GM12878 (cell line): ENCODE measurements around the gene SOS1. TPM values are rescaled to one million over a fixed set of nuclear protein-coding genes. Genes with fewer than 3 reads are reported as not detected.

Experiments used
- ATAC-seq: fragments of 200-7000 bp; cut with Tn5 transposase; 3 replicates; pipeline ENCODE4 v1.9.1; 2020; ENCODE audit warnings: mild to moderate bottlenecking, moderate library complexity
- BruUV-seq: library from RNA; stranded (reverse); fragments of 400-500 nt; replicated peaks from 2 replicates; lab custom pipeline; 2021; lab: Mats Ljungman, UMichigan
- CTCF ChIA-PET: fragments of 300-600 bp; sonication (Branson Sonifier 250); formaldehyde crosslinking; extraction: SDS; loops from one replicate; lab custom pipeline; 2021; ENCODE audit warnings: inconsistent platforms; lab: Yijun Ruan, JAX
- POLR2A ChIA-PET: fragments of 350-600 bp; formaldehyde crosslinking; extraction: SDS; loops from one replicate; lab custom pipeline; 2021; ENCODE audit warnings: inconsistent platforms; lab: Charles Lee
- RAD21 ChIA-PET: fragments of 300-600 bp; sonication (Branson Sonifier 250); formaldehyde crosslinking; loops from one replicate; lab custom pipeline; 2023; ENCODE audit warnings: antibody characterized with exemption; ENCODE audit not compliant: unreplicated experiment; lab: Charles Lee
- SMC1A ChIA-PET: fragments of 300-600 bp; sonication (Branson Sonifier 250); formaldehyde crosslinking; loops from one replicate; lab custom pipeline; 2023; ENCODE audit not compliant: unreplicated experiment, uncharacterized antibody; lab: Charles Lee
- DNase-seq: peaks from one replicate; pipeline ENCODE4 v3.0.0-alpha.2; 2011; ENCODE audit warnings: low read depth, low spot score
- FAIRE-seq: peaks from 3 replicates; lab custom pipeline; 2011; peaks lifted over from hg19 to GRCh38; lab: Jason Lieb, UNC
- H2AFZ ChIP-seq: 2 replicates; pipeline ENCODE4 v1.6.0; 2011; ENCODE audit warnings: low read depth, low read length, control low read depth; ENCODE audit not compliant: control insufficient read depth
- H3K27ac ChIP-seq: 2 replicates; pipeline ENCODE4 v1.5.1; 2011; ENCODE audit warnings: control low read depth; ENCODE audit not compliant: control insufficient read depth, insufficient read depth
- H3K27me3 ChIP-seq, 2 experiments: replicated peaks in 1 of 2; 2 replicates each; pipeline versions ENCODE4 v1.6.0 to v1.6.1; 2011; ENCODE audit warnings: low read length in 1 of 2; ENCODE audit not compliant: control insufficient read depth in 2 of 2, insufficient read depth in 2 of 2
- H3K36me3 ChIP-seq, 2 experiments: 2 replicates each; pipeline ENCODE4 v1.5.1; 2011; ENCODE audit warnings: low read length in 1 of 2; ENCODE audit not compliant: control insufficient read depth in 2 of 2, insufficient read depth in 2 of 2
- H3K4me1 ChIP-seq: 2 replicates; pipeline ENCODE4 v1.6.1; 2011; ENCODE audit warnings: mild to moderate bottlenecking, low read length, moderate library complexity, mixed read lengths; ENCODE audit not compliant: control insufficient read depth, insufficient read depth
- H3K4me2 ChIP-seq: 2 replicates; pipeline ENCODE4 v1.6.0; 2011; ENCODE audit warnings: control low read depth; ENCODE audit not compliant: control insufficient read depth, insufficient read depth
- H3K4me3 ChIP-seq: fragments of 200-600 bp; sonication (generic); 2 replicates; pipeline ENCODE4 v1.5.1; 2016
- H3K79me2 ChIP-seq: 2 replicates; pipeline ENCODE4 v1.6.0; 2011; ENCODE audit warnings: low read length; ENCODE audit not compliant: control insufficient read depth, insufficient read depth
- H3K9ac ChIP-seq: 2 replicates; pipeline ENCODE4 v1.8.0; 2011; ENCODE audit warnings: low read length, control low read depth, mixed read lengths; ENCODE audit not compliant: control insufficient read depth, insufficient read depth
- H3K9me3 ChIP-seq: replicated peaks from 3 replicates; pipeline ENCODE4 v1.5.1; 2011; ENCODE audit warnings: mild to moderate bottlenecking, low read length; ENCODE audit not compliant: control insufficient read depth, insufficient read depth
- H4K20me1 ChIP-seq: 2 replicates; pipeline ENCODE4 v1.6.0; 2011; ENCODE audit not compliant: control insufficient read depth, insufficient read depth
- BHLHE40 ChIP-seq, 2 experiments: fragments of 450-650 bp in 1 of 2; IDR thresholded peaks; 2 replicates each; pipeline ENCODE4 v1.6.1; 2011 to 2017; ENCODE audit warnings: low read depth in 2 of 2, borderline replicate concordance in 1 of 2, improper control_type of control experiment in 1 of 2, low read length in 1 of 2, mild to moderate bottlenecking in 1 of 2
- NFIC ChIP-seq: IDR thresholded peaks from 2 replicates; pipeline ENCODE4 v1.6.1; 2012; ENCODE audit warnings: low read depth, mild to moderate bottlenecking, inconsistent platforms, low read length, moderate library complexity
- NFYA ChIP-seq: IDR thresholded peaks from 2 replicates; pipeline ENCODE4 v1.6.1; 2011; ENCODE audit warnings: low read depth, mild to moderate bottlenecking, low read length, improper control_type of control experiment, borderline replicate concordance
- RAD21 ChIP-seq: IDR thresholded peaks from 2 replicates; pipeline ENCODE4 v1.6.1; 2011; ENCODE audit warnings: mild to moderate bottlenecking, low read depth, low read length, moderate library complexity; ENCODE audit not compliant: insufficient read depth
- SMAD5 ChIP-seq: IDR thresholded peaks from 2 replicates; pipeline ENCODE4 v1.6.1; 2016; ENCODE audit warnings: antibody characterized with exemption, low read depth
- SUZ12 ChIP-seq: fragments of 200-600 bp; sonication (generic); IDR thresholded peaks from one replicate; pipeline ENCODE4 v1.6.1; 2018; ENCODE audit warnings: antibody characterized with exemption, mild to moderate bottlenecking; ENCODE audit not compliant: unreplicated experiment
- ZBED1 ChIP-seq: IDR thresholded peaks from 2 replicates; pipeline ENCODE4 v1.6.1; 2016; ENCODE audit warnings: borderline replicate concordance
- WGBS: methylation state at CpG from one replicate; pipeline ENCODE4 v1.1.6; 2016; ENCODE audit warnings: low lambda C conversion rate; ENCODE audit not compliant: insufficient replicate concordance, insufficient coverage; ENCODE audit errors: missing lambda C conversion rate; 5-methylcytosine and 5-hydroxymethylcytosine counted together
- in situ Hi-C: fragments of 300-500 bp; cut with MboI; formaldehyde crosslinking; loops from 9 replicates; pipeline ENCODE4 v1.14.3; 2018; ENCODE audit warnings: mixed read lengths
- intact Hi-C: fragments of 100-400 bp; cut with micrococcal nuclease; formaldehyde crosslinking; loops from one replicate; pipeline ENCODE4 v1.14.2; 2022; ENCODE audit not compliant: unreplicated experiment
- polyA plus RNA-seq, 11 experiments: library from polyadenylated mRNA; depleted of rRNA in 4 of 11; unstranded in 6 of 11; stranded (reverse) in 5 of 11; fragments of >200 nt; fragmentation: Nextera tagmentation in 4 of 11; fragmentation: Illumina TruSeq in 1 of 11; extraction: Ambion mirVana in 4 of 11; extraction: Trizol in 1 of 11; gene quantifications; 1 replicate in 1 of 11; 2 replicates in 10 of 11; pipeline versions ENCODE4 v1.2.1 to v1.2.3, GENCODE V29; 2011 to 2016; ENCODE audit warnings: inconsistent platforms in 2 of 11, missing spikeins in 2 of 11, low read depth in 1 of 11
- total RNA-seq, 4 experiments: library from RNA; depleted of rRNA in 3 of 4; stranded (reverse); fragments of >200 nt in 3 of 4; fragmentation: Illumina TruSeq in 1 of 4; extraction: Trizol in 1 of 4; gene quantifications; 2 replicates each; pipeline versions ENCODE4 v1.2.1 to v1.2.3, GENCODE V29; 2013 to 2021

Gene SOS1
- total and polyA plus RNA-seq, 10 of the 15 experiments (the other 5 are each of a cell fraction or from before 2014, with no cell fraction given) = 2.1 to 24.1 (median 8.5) TPM

DNA sequence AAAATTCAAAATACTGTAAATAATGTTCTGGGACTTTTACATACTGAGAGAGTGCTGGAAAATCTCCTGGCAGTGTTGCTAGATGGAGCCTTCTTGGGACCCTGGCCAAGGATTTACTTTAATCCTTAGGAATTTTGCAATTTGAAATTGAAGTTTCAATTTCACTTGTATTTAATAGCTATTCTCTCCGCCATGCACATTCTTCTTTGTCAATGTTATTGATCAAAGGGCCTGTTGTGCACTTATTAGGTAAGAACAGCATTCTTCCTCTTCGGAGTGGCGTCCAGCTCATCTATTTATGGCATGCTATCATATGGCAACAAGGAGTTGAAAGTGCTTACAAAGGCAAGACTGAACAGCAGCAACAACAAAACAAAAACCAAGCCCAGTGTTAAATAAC, 40.1 kb upstream of the SOS1 start:
- TF ChIP-seq BHLHE40 (IDR thresholded peaks at IDR 0.05; ENCODE audit: borderline replicate concordance in 1 of 2, low read depth in 2 of 2, low read length in 1 of 2) = no peak
- H3K4me2 ChIP-seq = no peak overlapping the region
- ATAC-seq (no peak), DNase-seq (no peak), FAIRE-seq (no peak)
- ChIA-PET POLR2A (no interaction called here), RAD21 (no interaction called here), SMC1A (interaction anchor here (0.6 to 0.9 kb wide), 2 partner anchors 31 to 1215 kb away, joined by 3 read pairs; no protein-coding TSS in a partner anchor), CTCF (interaction anchor here (1.5 to 1.6 kb wide), 2 partner anchors 8 to 67 kb away, joined by 3 to 4 read pairs; no protein-coding TSS in a partner anchor)
- no peaks in the 10 kb centered on the region for H3K4me1 ChIP-seq
- no peaks in the 10 kb centered on the region for H3K36me3 ChIP-seq
- no peak overlapping the region for H3K4me3 ChIP-seq
- no peaks in the 10 kb centered on the region for H3K9me3 ChIP-seq
- no peak overlapping the region for H3K27ac ChIP-seq
- WGBS = 27% methylated on average over 3 of the region's 3 CpGs
- in situ Hi-C loops = no loop called here
- no peaks in the 10 kb centered on the region for H4K20me1 ChIP-seq
- no peak overlapping the region for H3K9ac ChIP-seq
- H3K79me2 ChIP-seq = no peaks in the 10 kb centered on the region
- no TSS peak for BruUV-seq
- H3K27me3 ChIP-seq = no peaks in the 10 kb centered on the region
- intact Hi-C loops = no loop called here
- no peak overlapping the region for H2AFZ ChIP-seq

DNA sequence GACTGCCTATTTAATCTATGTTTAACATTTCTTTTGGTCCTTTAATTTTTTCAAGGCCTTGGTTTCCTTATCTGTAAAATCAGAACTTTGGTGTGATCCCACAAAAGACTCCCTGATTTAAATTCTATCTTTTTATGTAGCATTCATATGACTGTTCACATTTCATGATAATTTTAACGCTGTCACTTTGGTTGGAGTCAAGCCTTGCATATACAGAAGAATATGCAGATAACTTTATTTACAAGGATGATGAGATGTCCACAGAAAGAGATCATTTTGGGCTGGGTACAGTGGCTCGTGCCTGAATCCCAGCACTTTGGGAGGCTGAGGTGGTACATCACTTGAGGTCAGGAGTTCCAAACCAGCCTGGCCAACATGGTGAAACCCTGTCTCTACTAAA, 38.4 kb upstream of the SOS1 start:
- no peak overlapping the region for H3K27ac ChIP-seq
- FAIRE-seq (no peak), DNase-seq (no peak), ATAC-seq (no peak)
- no peak overlapping the region for H3K9ac ChIP-seq
- H3K4me1 ChIP-seq = no peaks in the 10 kb centered on the region
- ChIA-PET POLR2A (no interaction called here), CTCF (no interaction called here), RAD21 (no interaction called here), SMC1A (no interaction called here)
- no peak for TF ChIP-seq ZBED1
- no peak for TF ChIP-seq NFYA
- no peak for TF ChIP-seq SUZ12
- TF ChIP-seq NFIC = no peak
- no peak for TF ChIP-seq RAD21
- no peak for TF ChIP-seq SMAD5
- intact Hi-C loops (no loop called here), in situ Hi-C loops (no loop called here)
- H3K36me3 ChIP-seq = no peaks in the 10 kb centered on the region
- H3K79me2 ChIP-seq = no peaks in the 10 kb centered on the region
- BruUV-seq = no TSS peak
- H3K4me3 ChIP-seq = no peak overlapping the region
- no peak overlapping the region for H3K4me2 ChIP-seq
- no peaks in the 10 kb centered on the region for H3K9me3 ChIP-seq
- no peak overlapping the region for H2AFZ ChIP-seq
- 20% methylated on average over 2 of the region's 2 CpGs for WGBS
- H3K27me3 ChIP-seq = no peaks in the 10 kb centered on the region
- no peaks in the 10 kb centered on the region for H4K20me1 ChIP-seq
